ENCODE measurements around the gene CST7.
"Not testable (repeated sequence)": the region's sequence is repeated elsewhere in the genome, so short reads cannot be mapped to it uniquely, and the experiment has no call there.

Gene CST7

GRCh38 chr20:24929867-24930723, 19.0 kb upstream of the CST7 start:
- DNase-seq, result not testable (repeated sequence)

- not testable (repeated sequence) for DNase-seq
Observed at GRCh38 chr20:24930724-24931688, 18.1 kb upstream of the CST7 start.

- peak; percentile 7 for DNase-seq
Observed at GRCh38 chr20:24931893-24932292, 17.2 kb upstream of the CST7 start.

GRCh38 chr20:24933266-24933908, 15.7 kb upstream of the CST7 start:
- no peak for DNase-seq

- DNase-seq, result no peak
Observed at GRCh38 chr20:24934101-24934661, 14.9 kb upstream of the CST7 start.

- DNase-seq, result no peak
Observed at GRCh38 chr20:24934716-24935115, 14.4 kb upstream of the CST7 start.

- no peak for DNase-seq
Observed at GRCh38 chr20:24935140-24935539, 13.9 kb upstream of the CST7 start.

- DNase-seq, result no peak
Observed at GRCh38 chr20:24935766-24936525, 13.1 kb upstream of the CST7 start.

- no peak for DNase-seq
Observed at GRCh38 chr20:24936526-24937407, 12.3 kb upstream of the CST7 start.

- DNase-seq, result no peak
Observed at GRCh38 chr20:24937579-24937978, 11.5 kb upstream of the CST7 start.

- DNase-seq, result no peak
Observed at GRCh38 chr20:24938498-24938897, 10.6 kb upstream of the CST7 start.

GRCh38 chr20:24939036-24939435, 10.0 kb upstream of the CST7 start:
- DNase-seq, result no peak

GRCh38 chr20:24942679-24943078, 6.4 kb upstream of the CST7 start:
- DNase-seq, result no peak

GRCh38 chr20:24943196-24943595, 5.9 kb upstream of the CST7 start:
- no peak for DNase-seq

GRCh38 chr20:24943731-24944130, 5.3 kb upstream of the CST7 start:
- no peak for DNase-seq

GRCh38 chr20:24946376-24946775, 2.7 kb upstream of the CST7 start:
- DNase-seq, result not testable (repeated sequence)

GRCh38 chr20:24948396-24948938, 602 bp upstream of the CST7 start:
- not testable (repeated sequence) for DNase-seq

GRCh38 chr20:24949756-24950127, 673 bp downstream of the CST7 start:
- no peak for DNase-seq

GRCh38 chr20:24950128-24950835, 1.2 kb downstream of the CST7 start:
- DNase-seq, result no peak

Data from fibroblast of skin of right quadriceps (primary cell).